ENCODE results near the gene CACFD1.

CACFD1 gene

GRCh38 chr9:133506653-133507038 is 46.9 kb downstream of the CACFD1 start:
- Histone ChIP-seq H3K36me3 (ENCODE audit: control insufficient read depth, low read length) (no peaks in the 10 kb centered on the region), H3K9me3 (ENCODE audit: control insufficient read depth, insufficient read depth, low read length) (peaks cover 9% of the 10 kb centered on the region), H3K9me2 (replicated peaks; ENCODE audit: control insufficient read depth, low read length) (no peaks in the 10 kb centered on the region), H3K4me3 (ENCODE audit: low read length) (no peak overlapping the region), H3K4me1 (ENCODE audit: control insufficient read depth, low read length) (no peaks in the 10 kb centered on the region), H3K79me2 (ENCODE audit: control insufficient read depth, low read length) (no peaks in the 10 kb centered on the region), H3F3A (ENCODE audit: control insufficient read depth, insufficient read depth) (no peaks in the 10 kb centered on the region), H4K20me1 (ENCODE audit: control insufficient read depth, insufficient read depth, low read depth, low read length) (no peaks in the 10 kb centered on the region), H3K27ac (ENCODE audit: low read depth, low read length) (no peak overlapping the region), H3K4me2 (ENCODE audit: low read length) (no peak overlapping the region), H3K27me3 (ENCODE audit: control insufficient read depth, low read length) (0 out of 2 replicates have a peak, but pooled peaks cover 5% of the 10 kb centered on the region)
- TF ChIP-seq EZH2phosphoT487 (IDR thresholded peaks at IDR 0.05; ENCODE audit: borderline replicate concordance, low read length), result no peak

DNA sequence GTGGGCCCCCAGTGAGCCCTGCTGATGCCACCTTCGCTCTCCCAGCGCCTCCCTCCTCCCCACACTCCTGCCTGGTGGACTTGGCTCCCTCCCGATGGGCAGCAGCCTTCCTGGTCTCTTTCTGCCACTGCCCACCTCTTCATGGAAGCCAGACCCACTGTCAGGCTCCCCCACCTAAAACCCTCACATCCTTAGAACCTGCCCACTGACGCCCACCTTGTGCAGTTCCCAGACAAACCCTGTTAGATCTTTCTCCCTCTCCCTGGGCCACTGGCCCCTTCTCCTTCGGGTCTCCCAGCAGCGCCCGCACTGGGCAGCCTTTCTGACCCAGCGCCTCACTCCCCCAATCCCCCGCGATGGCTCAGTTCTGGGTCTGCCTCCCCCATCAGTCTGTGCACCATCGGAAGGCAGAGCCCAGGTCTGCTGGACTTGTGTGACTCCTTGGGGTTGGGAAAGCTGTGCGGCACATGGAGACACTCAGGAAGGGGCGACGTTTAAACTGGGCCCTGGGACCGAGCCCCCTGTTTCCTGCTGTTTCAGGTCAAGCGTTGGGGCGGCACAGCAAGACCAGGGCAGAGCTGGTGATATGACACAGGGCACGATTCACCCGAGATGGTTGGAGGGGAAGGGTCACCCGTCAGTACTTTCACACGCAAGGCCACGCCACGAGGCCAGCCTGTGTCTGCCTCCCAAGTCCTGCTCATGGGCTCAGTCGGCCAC is 47.6 kb downstream of the CACFD1 start:
- Histone ChIP-seq H3K27me3 (ENCODE audit: control insufficient read depth, low read length) (0 out of 2 replicates have a peak, but pooled peaks cover 1% of the 10 kb centered on the region), H3K27ac (ENCODE audit: low read depth, low read length) (no peak overlapping the region), H3K9me2 (replicated peaks; ENCODE audit: control insufficient read depth, low read length) (no peaks in the 10 kb centered on the region), H3K79me2 (ENCODE audit: control insufficient read depth, low read length) (no peaks in the 10 kb centered on the region), H3K4me1 (ENCODE audit: control insufficient read depth, low read length) (no peaks in the 10 kb centered on the region), H3K4me3 (ENCODE audit: low read length) (no peak overlapping the region), H3K4me2 (ENCODE audit: low read length) (no peak overlapping the region), H3K36me3 (ENCODE audit: control insufficient read depth, low read length) (no peaks in the 10 kb centered on the region), H3F3A (ENCODE audit: control insufficient read depth, insufficient read depth) (0 out of 2 replicates have a peak, but pooled peaks cover 5% of the 10 kb centered on the region), H3K9me3 (ENCODE audit: control insufficient read depth, insufficient read depth, low read length) (peaks cover 11% of the 10 kb centered on the region), H4K20me1 (ENCODE audit: control insufficient read depth, insufficient read depth, low read depth, low read length) (no peaks in the 10 kb centered on the region)
- TF ChIP-seq, protein P1, sequence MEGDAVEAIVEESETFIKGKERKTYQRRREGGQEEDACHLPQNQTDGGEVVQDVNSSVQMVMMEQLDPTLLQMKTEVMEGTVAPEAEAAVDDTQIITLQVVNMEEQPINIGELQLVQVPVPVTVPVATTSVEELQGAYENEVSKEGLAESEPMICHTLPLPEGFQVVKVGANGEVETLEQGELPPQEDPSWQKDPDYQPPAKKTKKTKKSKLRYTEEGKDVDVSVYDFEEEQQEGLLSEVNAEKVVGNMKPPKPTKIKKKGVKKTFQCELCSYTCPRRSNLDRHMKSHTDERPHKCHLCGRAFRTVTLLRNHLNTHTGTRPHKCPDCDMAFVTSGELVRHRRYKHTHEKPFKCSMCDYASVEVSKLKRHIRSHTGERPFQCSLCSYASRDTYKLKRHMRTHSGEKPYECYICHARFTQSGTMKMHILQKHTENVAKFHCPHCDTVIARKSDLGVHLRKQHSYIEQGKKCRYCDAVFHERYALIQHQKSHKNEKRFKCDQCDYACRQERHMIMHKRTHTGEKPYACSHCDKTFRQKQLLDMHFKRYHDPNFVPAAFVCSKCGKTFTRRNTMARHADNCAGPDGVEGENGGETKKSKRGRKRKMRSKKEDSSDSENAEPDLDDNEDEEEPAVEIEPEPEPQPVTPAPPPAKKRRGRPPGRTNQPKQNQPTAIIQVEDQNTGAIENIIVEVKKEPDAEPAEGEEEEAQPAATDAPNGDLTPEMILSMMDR (IDR thresholded peaks at IDR 0.05; ENCODE audit: low read depth, low read length, poor library complexity, severe bottlenecking), result no peak
- no peak for TF ChIP-seq EZH2phosphoT487 (IDR thresholded peaks at IDR 0.05; ENCODE audit: borderline replicate concordance, low read length)

DNA sequence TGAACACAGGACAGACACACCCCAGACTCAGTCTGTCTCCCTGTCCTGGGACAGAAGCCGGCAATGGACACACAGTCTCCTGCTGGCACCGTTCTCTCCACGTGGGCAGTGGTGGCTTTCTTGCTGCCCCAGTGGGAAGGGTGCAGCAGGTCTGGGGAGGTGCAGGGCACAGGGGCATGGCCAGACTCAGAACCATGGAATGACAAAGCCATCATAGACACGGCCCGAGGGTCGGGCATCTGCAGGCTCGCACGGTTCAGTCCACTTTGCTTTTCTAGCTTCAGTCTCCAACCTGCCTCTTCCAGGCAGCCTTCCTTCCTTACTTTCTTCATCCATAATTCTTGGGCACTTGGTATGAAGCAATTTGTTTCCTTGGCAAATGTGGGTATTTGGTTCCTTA is 48.3 kb downstream of the CACFD1 start:
- H3K4me1 ChIP-seq (ENCODE audit: control insufficient read depth, low read length), result no peaks in the 10 kb centered on the region
- no peak overlapping the region for H3K4me3 ChIP-seq (ENCODE audit: low read length)
- no peaks in the 10 kb centered on the region for H4K20me1 ChIP-seq (ENCODE audit: control insufficient read depth, insufficient read depth, low read depth, low read length)
- H3K36me3 ChIP-seq (ENCODE audit: control insufficient read depth, low read length), result no peaks in the 10 kb centered on the region
- TF ChIP-seq EZH2phosphoT487 (IDR thresholded peaks at IDR 0.05; ENCODE audit: borderline replicate concordance, low read length), result no peak
- TF ChIP-seq, protein P1 (IDR thresholded peaks at IDR 0.05; ENCODE audit: low read depth, low read length, poor library complexity, severe bottlenecking), result no peak
- H3K27me3 ChIP-seq (ENCODE audit: control insufficient read depth, low read length), result no peaks in the 10 kb centered on the region
- H3F3A ChIP-seq (ENCODE audit: control insufficient read depth, insufficient read depth), result 0 out of 2 replicates have a peak, but pooled peaks cover 5% of the 10 kb centered on the region
- H3K79me2 ChIP-seq (ENCODE audit: control insufficient read depth, low read length), result no peaks in the 10 kb centered on the region
- no peak overlapping the region for H3K4me2 ChIP-seq (ENCODE audit: low read length)
- no peaks in the 10 kb centered on the region for H3K9me2 ChIP-seq (replicated peaks; ENCODE audit: control insufficient read depth, low read length)
- H3K27ac ChIP-seq (ENCODE audit: low read depth, low read length), result no peak overlapping the region
- H3K9me3 ChIP-seq (ENCODE audit: control insufficient read depth, insufficient read depth, low read length), result peaks cover 12% of the 10 kb centered on the region; the same call in 1 of the 2 replicates

All from DOHH2 (cell line).